GM21786 (cell line): ENCODE data around the gene TOP3A.
A peak's percentile ranks its signal among the peaks of the same experiment; 100 is the strongest.

Experiments
- ATAC-seq: cut with Tn5 transposase; IDR thresholded peaks from one replicate; pipeline ENCODE4 v1.9.1; 2021; ENCODE audit not compliant: unreplicated experiment

The TOP3A gene

GRCh38 chr17:18235743-18236256 is 79.0 kb downstream of the TOP3A start:
- ATAC-seq, result no peak

GRCh38 chr17:18234853-18235380 is 79.9 kb downstream of the TOP3A start:
- no peak for ATAC-seq

DNA sequence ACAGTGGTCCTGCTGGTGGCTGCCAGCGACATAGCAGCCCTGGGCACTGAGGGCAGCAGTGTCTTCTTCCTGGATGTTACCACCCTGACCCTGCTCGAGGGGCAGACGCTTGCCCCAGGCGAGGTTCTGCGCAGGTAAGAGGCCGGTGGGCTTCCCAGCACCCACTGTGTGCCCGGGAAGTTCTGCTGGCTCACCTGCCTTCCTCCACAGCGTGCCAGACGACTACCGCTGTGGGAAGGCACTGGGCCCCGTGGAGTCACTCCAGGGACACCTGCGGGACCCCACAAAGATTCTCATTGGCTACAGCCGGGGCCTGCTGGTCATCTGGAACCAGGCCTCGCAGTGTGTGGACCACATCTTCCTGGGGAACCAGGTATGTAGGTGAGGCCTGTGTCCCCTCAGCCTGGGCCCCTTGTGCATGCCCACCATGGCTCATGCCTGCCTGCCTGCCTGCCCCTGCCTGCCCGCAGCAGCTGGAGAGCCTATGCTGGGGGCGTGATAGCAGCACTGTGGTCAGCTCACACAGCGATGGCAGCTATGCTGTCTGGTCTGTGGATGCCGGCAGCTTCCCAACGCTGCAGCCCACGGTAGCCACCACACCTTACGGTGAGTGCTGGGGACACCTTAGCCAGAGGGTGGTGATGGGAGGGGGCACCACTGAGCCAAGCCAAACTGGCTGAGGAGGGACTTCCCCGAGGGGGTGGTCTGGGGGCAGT is 80.8 kb downstream of the TOP3A start:
- no peak for ATAC-seq

DNA sequence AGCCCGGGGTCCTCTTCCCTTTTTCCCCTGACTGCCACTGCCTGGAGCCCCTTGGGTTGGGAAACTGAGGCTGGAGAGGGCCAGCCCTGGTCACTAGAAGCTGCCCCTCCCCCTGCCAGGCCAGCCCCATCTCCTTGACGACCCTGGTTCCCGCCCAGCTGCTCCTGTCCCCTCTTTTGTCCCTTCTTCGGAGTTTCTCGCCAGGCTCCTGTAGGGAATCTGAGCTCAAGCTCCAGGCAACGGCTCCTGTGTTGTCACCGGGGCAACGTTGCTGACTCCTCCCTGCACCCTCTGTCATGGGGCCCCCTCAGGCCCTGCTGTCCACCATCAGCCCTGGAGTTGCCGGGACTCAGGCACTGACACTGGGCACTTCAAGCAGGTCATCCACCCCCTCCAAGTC is 83.6 kb downstream of the TOP3A start:
- ATAC-seq, result no peak

- ATAC-seq, result no peak
Measured at GRCh38 chr17:18230288-18231141, 84.3 kb downstream of the TOP3A start.

GRCh38 chr17:18229771-18230170 is 85.0 kb downstream of the TOP3A start:
- no peak for ATAC-seq

GRCh38 chr17:18229254-18229653 is 85.5 kb downstream of the TOP3A start:
- ATAC-seq, result no peak

DNA sequence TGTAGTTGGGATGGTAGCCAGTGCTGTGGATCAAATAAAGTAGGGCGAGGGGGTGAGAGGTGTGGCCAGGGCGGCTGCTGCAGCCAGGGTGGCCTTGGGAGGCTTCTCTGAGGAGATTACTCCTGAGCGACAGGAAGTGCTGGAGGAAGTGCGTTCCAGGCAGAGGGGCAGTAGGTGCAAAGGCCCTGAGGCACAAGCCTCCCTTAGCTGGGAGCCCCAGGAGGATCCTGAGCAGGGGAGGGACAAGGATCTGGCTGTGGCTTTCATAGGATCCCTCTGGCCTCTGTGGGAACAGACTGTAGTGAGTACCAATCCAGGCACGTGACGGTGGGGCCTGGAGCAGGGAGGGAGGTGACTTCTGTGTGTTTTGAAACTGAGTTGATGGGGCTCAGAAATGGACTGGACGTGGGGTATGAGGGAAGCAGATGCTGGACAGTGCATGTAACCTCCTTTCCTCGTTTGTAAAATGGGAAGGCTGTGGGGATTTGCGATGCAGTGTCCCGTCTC is 86.6 kb downstream of the TOP3A start:
- no peak for ATAC-seq

DNA sequence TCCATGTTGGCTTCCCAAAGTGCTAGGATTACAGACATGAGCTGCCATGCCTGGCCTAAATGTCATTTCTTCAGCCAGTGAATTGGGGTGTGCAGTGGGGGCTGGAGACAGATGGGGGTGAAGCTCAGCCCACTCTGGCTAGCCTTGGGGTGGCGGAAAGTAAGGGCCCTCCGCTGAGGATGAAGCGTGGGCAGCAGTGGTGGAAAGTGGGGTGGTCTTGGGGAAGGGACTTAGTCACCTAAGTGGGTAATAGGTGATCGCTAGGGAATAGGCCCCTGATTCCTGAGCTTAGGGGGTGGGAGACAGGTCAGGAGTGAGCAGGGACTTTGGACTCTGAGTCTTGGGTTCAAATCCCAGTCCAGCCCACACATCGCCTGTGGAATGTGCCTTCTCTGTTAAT is 87.2 kb downstream of the TOP3A start:
- no peak for ATAC-seq

DNA sequence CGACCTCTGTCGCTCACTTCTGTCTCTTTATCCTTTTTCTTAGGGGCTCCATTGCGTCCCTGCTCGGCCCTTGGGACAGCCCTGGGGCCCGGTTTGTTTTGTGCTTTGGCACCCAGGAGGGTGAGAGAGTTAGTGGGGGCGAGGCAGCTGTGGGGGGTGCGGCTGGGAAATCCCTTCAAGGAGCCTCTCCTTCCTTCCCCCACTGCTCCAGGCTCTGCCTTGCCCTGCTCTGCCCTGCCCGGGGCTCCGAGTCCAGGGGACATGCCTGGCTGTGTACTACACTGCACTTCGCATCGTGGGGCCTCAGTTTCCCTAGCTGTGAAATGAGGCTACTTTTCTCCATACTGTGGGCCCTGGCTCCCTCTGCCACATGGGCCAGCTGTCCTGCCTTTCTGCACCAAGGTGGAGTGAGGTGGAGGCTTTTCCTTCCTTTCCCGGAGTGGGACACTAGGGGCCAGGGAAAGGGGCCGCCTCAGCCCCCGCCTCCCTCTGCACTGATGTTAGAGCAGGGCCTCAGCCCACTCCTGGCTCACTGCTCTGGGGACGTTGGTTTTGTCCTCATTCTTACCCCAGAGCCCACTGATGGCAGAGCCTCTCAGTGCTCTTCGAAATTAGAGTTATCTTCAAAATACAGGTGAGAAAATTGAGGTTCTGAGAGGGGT is 88.4 kb downstream of the TOP3A start:
- ATAC-seq, result no peak

DNA sequence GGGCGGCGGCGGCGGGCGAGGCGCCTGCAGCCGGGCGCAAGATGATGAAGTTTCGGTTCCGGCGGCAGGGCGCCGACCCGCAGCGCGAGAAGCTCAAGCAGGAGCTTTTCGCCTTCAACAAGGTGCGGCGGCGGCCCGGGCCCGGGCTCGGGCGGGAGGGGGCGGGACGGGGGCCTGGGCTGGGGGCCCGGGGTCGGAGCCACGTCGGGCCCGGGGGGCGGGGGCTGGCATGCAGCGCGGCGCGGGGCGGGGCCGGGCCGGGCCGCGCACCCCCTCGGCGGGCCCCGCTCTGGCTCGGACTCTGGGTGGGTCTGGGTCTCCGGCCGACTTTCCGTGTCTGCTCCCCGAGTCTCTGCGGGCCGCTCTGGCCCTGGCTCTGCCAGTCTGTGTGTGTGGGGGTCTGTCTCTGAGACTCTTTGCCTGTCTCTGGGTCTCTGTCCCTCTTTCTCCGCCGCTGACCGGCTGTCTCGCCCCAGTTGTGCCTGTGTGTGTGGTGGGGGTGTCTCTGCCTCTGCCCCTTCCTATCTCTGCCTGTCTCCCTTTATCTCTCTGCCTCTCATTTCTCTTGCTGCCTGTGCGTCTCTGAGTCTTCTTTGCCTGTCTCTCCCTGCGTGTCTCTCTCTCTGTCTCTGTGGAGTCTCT is 89.0 kb downstream of the TOP3A start:
- ATAC-seq, result peak; percentile 15

GRCh38 chr17:18225121-18225641 is 89.6 kb downstream of the TOP3A start, which contains the start of gene LLGL1:
Gene LLGL1 (plus strand): TSS chr17:18225635. CDS start chr17:18225683, 48 bp downstream.
- ATAC-seq, result peak; percentile 73

GRCh38 chr17:18224387-18225120 is 90.2 kb downstream of the TOP3A start:
- ATAC-seq, result no peak

DNA sequence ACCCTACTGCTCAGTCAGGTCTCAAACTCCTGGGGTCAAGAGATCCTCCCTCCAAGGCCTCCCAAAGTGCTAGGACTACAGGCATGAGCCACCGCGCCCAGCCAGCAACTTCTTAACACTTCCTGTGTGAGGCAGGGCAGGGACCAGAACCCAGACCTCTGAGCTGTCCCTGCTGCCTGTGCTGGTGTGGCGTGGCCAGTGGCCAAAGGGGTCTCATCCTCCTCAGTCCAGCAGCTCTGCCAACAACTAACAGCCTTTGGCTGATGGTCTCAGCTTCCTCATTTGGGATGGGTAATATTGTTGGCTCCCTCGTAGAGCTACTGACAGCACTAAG is 90.8 kb downstream of the TOP3A start:
- ATAC-seq, result no peak
